ENCODE measurements around the gene OSBPL9. TPM values are rescaled to one million over a fixed set of nuclear protein-coding genes. Genes with fewer than 3 reads are reported as not detected.

OSBPL9 gene
- total RNA-seq, 2 donors from 2014 or later = 94.1 to 114 TPM

GRCh38 chr1:51576923-51577322 lies 40.0 kb upstream of the OSBPL9 start:
- DNase-seq (ENCODE audit: low spot score) (no peak), ATAC-seq (ENCODE audit: insufficient number of reproducible peaks, low FRiP score, low read depth) (no peak)
- Histone ChIP-seq H3K27ac (no peak overlapping the region), H3K4me1 (ENCODE audit: control insufficient read depth in 1 of 2, low read depth in 2 of 2) (peaks cover 0 to 7% of the 10 kb centered on the region in 2 donors), H3K27me3 (replicated peaks; ENCODE audit: insufficient read depth) (no peaks in the 10 kb centered on the region), H3K36me3 (no peaks in the 10 kb centered on the region), H3K9me3 (no peaks in the 10 kb centered on the region), H3K4me3 (no peak overlapping the region)
- TF ChIP-seq, protein P1, sequence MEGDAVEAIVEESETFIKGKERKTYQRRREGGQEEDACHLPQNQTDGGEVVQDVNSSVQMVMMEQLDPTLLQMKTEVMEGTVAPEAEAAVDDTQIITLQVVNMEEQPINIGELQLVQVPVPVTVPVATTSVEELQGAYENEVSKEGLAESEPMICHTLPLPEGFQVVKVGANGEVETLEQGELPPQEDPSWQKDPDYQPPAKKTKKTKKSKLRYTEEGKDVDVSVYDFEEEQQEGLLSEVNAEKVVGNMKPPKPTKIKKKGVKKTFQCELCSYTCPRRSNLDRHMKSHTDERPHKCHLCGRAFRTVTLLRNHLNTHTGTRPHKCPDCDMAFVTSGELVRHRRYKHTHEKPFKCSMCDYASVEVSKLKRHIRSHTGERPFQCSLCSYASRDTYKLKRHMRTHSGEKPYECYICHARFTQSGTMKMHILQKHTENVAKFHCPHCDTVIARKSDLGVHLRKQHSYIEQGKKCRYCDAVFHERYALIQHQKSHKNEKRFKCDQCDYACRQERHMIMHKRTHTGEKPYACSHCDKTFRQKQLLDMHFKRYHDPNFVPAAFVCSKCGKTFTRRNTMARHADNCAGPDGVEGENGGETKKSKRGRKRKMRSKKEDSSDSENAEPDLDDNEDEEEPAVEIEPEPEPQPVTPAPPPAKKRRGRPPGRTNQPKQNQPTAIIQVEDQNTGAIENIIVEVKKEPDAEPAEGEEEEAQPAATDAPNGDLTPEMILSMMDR (IDR thresholded peaks at IDR 0.05) = no peak

GRCh38 chr1:51578383-51579109 lies 38.3 kb upstream of the OSBPL9 start:
- TF ChIP-seq, protein P1 (IDR thresholded peaks at IDR 0.05) = no peak
- Histone ChIP-seq H3K9me3 (no peaks in the 10 kb centered on the region), H3K4me3 (no peak overlapping the region), H3K4me1 (ENCODE audit: control insufficient read depth in 1 of 2, low read depth in 2 of 2) (peaks cover 0 to 7% of the 10 kb centered on the region in 2 donors), H3K36me3 (no peaks in the 10 kb centered on the region), H3K27ac (no peak overlapping the region), H3K27me3 (replicated peaks; ENCODE audit: insufficient read depth) (no peaks in the 10 kb centered on the region)
- ATAC-seq (ENCODE audit: insufficient number of reproducible peaks, low FRiP score, low read depth) = no peak
- DNase-seq (ENCODE audit: low spot score) = no peak

DNA sequence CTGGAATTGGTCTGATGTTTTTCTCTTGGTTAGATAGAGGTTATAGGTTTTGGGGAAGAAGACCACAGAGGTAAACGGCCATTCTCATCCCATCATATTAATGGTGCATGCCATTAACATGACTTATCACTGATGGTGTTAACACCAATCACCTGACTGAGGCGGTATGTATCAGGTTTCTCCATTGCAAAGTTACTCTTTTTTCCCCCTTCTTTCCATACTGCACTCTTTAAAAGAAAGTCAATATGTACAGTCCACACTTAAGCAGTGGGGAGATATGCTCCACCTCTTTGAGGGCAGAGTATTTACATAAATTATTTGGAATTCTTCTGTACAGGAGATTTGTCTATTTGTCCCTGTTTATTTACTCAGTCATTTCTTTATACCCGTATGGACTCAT lies 35.7 kb upstream of the OSBPL9 start:
- H3K9me3 ChIP-seq = no peaks in the 10 kb centered on the region
- no peaks in the 10 kb centered on the region for H3K27me3 ChIP-seq (replicated peaks; ENCODE audit: insufficient read depth)
- no peak overlapping the region for H3K4me3 ChIP-seq
- DNase-seq (ENCODE audit: low spot score) = no peak
- no peak overlapping the region for H3K27ac ChIP-seq
- TF ChIP-seq, protein P1 (IDR thresholded peaks at IDR 0.05) = no peak
- no peak for ATAC-seq (ENCODE audit: insufficient number of reproducible peaks, low FRiP score, low read depth)
- H3K4me1 ChIP-seq (ENCODE audit: control insufficient read depth in 1 of 2, low read depth in 2 of 2) = no peaks in the 10 kb centered on the region
- H3K36me3 ChIP-seq = no peaks in the 10 kb centered on the region

DNA sequence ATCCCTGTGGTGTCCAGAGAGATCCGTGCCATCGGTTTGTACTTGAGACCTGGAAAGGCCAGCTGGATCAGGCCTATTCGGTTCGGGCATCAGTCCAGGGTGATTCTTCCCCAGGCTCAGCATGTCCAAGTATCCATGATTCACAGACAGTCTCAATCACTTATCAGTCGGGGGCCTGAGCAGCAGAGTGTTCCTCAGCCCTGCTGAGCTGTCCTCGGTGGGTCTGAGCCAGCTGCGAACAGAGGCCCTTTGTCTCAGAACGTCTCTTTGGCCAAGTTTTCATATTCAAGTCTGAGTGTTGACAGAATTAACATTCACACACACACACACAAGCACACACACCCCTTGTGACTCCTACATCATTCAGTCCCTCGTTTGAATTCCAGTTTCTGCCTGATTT lies 33.4 kb upstream of the OSBPL9 start:
- Histone ChIP-seq H3K4me3 (no peak overlapping the region), H3K9me3 (no peaks in the 10 kb centered on the region), H3K36me3 (no peaks in the 10 kb centered on the region), H3K4me1 (ENCODE audit: control insufficient read depth in 1 of 2, low read depth in 2 of 2) (no peaks in the 10 kb centered on the region), H3K27me3 (replicated peaks; ENCODE audit: insufficient read depth) (no peaks in the 10 kb centered on the region), H3K27ac (no peak overlapping the region)
- ATAC-seq (ENCODE audit: insufficient number of reproducible peaks, low FRiP score, low read depth) (no peak), DNase-seq (ENCODE audit: low spot score) (peak; percentile 7)
- TF ChIP-seq, protein P1 (IDR thresholded peaks at IDR 0.05) = no peak

GRCh38 chr1:51584021-51584420 lies 32.9 kb upstream of the OSBPL9 start:
- no peak for ATAC-seq (ENCODE audit: insufficient number of reproducible peaks, low FRiP score, low read depth)
- H3K4me3 ChIP-seq = no peak overlapping the region
- H3K9me3 ChIP-seq = no peaks in the 10 kb centered on the region
- no peak for DNase-seq (ENCODE audit: low spot score)
- H3K4me1 ChIP-seq (ENCODE audit: control insufficient read depth in 1 of 2, low read depth in 2 of 2) = no peaks in the 10 kb centered on the region
- H3K27me3 ChIP-seq (replicated peaks; ENCODE audit: insufficient read depth) = no peaks in the 10 kb centered on the region
- H3K27ac ChIP-seq = no peak overlapping the region
- TF ChIP-seq, protein P1 (IDR thresholded peaks at IDR 0.05) = no peak
- H3K36me3 ChIP-seq = no peaks in the 10 kb centered on the region
